Neural crest cell (in vitro differentiated cells): Measurements from ENCODE around the gene PLPP7. TPM values are rescaled to one million over a fixed set of nuclear protein-coding genes. Genes with fewer than 3 reads are reported as not detected.
A peak's percentile ranks its signal among the peaks of the same experiment; 100 is the strongest.

Experiments
- DNase-seq: peaks from one replicate; pipeline ENCODE4 v3.0.0; 2021; ENCODE audit warnings: low read depth, mixed read lengths, low spot score
- H3K27ac Mint-ChIP-seq: one replicate; pipeline ENCODE4 v1.8.0; 2021; ENCODE audit warnings: mild to moderate bottlenecking, mixed read lengths; ENCODE audit not compliant: unreplicated experiment
- H3K27me3 Mint-ChIP-seq: 2 replicates; pipeline ENCODE4 v1.8.0; 2021; ENCODE audit warnings: low read depth, mild to moderate bottlenecking, mixed read lengths
- H3K36me3 Mint-ChIP-seq: 2 replicates; pipeline ENCODE4 v1.8.0; 2021; ENCODE audit warnings: low read depth, mild to moderate bottlenecking, mixed read lengths
- H3K4me1 Mint-ChIP-seq: 2 replicates; pipeline ENCODE4 v1.8.0; 2021; ENCODE audit warnings: mixed read lengths
- H3K4me3 Mint-ChIP-seq: one replicate; pipeline ENCODE4 v1.8.0; 2021; ENCODE audit warnings: mild to moderate bottlenecking, mixed read lengths
- H3K9me3 Mint-ChIP-seq: 2 replicates; pipeline ENCODE4 v1.8.0; 2021; ENCODE audit warnings: mixed read lengths
- total RNA-seq: library from RNA; stranded (reverse); gene quantifications from 2 replicates; pipeline ENCODE4 v1.2.1, GENCODE V29; 2021
- TF ChIP-seq, protein P1 (sequence below): fragments of 200-600 bp; sonication (generic); conservative IDR thresholded peaks from 2 replicates; pipeline ENCODE4 v1.5.0; 2021; ENCODE audit warnings: antibody characterized with exemption, mild to moderate bottlenecking

PLPP7 gene
- total RNA-seq, 1 donor from 2014 or later: 6.9 TPM

DNA sequence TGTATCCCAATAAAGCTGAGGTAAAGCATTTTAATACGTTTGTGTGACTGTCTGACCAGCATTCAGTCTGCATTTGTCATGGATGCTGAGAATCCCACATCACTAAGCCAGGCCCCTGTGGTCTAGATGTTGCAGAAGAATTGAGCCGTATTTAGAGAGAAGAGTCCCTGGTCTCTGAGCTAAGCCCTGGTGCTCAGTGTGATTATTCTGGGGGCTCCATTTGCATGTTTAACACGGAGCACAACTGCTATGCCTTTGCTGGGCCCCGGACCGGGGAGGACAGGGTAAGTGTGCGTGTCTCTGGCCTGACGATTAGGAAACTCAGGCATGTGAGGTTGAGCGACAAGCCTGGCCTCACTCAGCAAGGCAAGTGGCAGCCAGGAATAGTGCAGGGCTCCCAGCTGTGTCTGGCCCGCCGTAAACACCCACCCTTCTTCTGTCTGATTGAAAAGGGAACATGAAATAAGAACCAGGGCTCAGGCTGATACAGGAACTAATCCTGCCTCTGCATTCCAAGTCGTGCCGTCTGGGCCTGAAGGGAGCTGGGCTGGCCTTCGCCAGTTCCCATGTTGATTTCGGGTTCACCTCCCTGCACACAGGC is 35.5 kb upstream of the PLPP7 start:
- H3K27ac Mint-ChIP-seq: no peak overlapping the region
- no peaks in the 10 kb centered on the region for H3K36me3 Mint-ChIP-seq
- no peak overlapping the region for H3K4me3 Mint-ChIP-seq
- no peaks in the 10 kb centered on the region for H3K27me3 Mint-ChIP-seq
- TF ChIP-seq, protein P1, sequence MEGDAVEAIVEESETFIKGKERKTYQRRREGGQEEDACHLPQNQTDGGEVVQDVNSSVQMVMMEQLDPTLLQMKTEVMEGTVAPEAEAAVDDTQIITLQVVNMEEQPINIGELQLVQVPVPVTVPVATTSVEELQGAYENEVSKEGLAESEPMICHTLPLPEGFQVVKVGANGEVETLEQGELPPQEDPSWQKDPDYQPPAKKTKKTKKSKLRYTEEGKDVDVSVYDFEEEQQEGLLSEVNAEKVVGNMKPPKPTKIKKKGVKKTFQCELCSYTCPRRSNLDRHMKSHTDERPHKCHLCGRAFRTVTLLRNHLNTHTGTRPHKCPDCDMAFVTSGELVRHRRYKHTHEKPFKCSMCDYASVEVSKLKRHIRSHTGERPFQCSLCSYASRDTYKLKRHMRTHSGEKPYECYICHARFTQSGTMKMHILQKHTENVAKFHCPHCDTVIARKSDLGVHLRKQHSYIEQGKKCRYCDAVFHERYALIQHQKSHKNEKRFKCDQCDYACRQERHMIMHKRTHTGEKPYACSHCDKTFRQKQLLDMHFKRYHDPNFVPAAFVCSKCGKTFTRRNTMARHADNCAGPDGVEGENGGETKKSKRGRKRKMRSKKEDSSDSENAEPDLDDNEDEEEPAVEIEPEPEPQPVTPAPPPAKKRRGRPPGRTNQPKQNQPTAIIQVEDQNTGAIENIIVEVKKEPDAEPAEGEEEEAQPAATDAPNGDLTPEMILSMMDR: no peak
- H3K4me1 Mint-ChIP-seq: peaks cover 12% of the 10 kb centered on the region
- no peaks in the 10 kb centered on the region for H3K9me3 Mint-ChIP-seq
- DNase-seq: no peak

DNA sequence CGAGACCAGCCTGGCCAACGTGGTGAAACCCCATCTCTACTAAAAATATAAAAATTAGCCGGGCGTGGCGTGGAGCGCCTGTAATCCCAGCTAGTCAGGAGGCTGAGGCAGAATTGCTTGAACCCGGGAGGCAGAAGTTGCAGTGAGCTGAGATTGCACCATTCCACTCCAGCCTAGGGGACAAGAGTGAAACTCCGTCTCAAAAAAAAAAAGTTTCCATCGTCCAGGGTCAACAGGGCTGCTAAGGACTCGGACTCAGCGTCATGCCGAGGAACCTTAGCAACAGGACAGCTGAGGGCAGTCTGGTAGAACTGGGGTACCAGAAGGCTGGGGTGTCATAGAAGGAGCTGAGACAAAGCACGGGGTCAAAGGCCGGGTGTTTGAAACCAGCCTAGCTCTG is 34.9 kb upstream of the PLPP7 start:
- H3K9me3 Mint-ChIP-seq: no peaks in the 10 kb centered on the region
- peaks cover 12% of the 10 kb centered on the region for H3K4me1 Mint-ChIP-seq
- H3K27ac Mint-ChIP-seq: no peak overlapping the region

DNA sequence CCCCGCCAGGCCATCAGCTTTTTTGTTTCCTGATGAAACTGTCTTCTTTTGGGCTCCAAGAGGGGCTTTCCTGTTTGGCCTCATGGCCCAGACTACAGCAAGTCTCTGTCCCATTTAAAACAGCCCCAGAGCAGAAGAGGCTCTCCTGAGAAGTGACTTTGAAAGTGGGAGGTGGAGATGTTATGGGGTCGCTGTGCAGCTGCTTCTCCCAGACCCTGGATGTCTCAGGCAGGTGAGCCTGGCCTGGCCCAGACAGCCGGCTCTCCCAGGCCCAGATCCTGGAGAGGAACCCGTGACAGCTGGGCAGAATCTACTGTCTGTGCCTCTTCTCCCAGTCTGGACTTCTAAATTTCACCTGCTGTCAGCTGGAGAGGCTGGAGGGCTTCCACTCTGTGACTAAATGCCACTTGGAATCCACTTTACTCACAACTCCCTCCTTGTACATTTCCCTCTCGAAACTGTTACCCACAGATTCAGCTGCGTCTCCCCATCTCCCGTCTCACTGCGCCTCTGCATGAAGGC is 33.8 kb upstream of the PLPP7 start:
- peaks cover 12% of the 10 kb centered on the region for H3K4me1 Mint-ChIP-seq
- peak overlapping the region; percentile 35 for H3K27ac Mint-ChIP-seq
- H3K4me3 Mint-ChIP-seq: no peak overlapping the region
- no peaks in the 10 kb centered on the region for H3K36me3 Mint-ChIP-seq
- TF ChIP-seq, protein P1: no peak
- no peaks in the 10 kb centered on the region for H3K9me3 Mint-ChIP-seq
- no peaks in the 10 kb centered on the region for H3K27me3 Mint-ChIP-seq
- no peak for DNase-seq

More for the DNA sequence above, 34.9 kb upstream of the PLPP7 start:
- no peak for DNase-seq
- Mint-ChIP-seq H3K4me3 (no peak overlapping the region), H3K27me3 (no peaks in the 10 kb centered on the region), H3K36me3 (no peaks in the 10 kb centered on the region)
- TF ChIP-seq, protein P1: no peak

DNA sequence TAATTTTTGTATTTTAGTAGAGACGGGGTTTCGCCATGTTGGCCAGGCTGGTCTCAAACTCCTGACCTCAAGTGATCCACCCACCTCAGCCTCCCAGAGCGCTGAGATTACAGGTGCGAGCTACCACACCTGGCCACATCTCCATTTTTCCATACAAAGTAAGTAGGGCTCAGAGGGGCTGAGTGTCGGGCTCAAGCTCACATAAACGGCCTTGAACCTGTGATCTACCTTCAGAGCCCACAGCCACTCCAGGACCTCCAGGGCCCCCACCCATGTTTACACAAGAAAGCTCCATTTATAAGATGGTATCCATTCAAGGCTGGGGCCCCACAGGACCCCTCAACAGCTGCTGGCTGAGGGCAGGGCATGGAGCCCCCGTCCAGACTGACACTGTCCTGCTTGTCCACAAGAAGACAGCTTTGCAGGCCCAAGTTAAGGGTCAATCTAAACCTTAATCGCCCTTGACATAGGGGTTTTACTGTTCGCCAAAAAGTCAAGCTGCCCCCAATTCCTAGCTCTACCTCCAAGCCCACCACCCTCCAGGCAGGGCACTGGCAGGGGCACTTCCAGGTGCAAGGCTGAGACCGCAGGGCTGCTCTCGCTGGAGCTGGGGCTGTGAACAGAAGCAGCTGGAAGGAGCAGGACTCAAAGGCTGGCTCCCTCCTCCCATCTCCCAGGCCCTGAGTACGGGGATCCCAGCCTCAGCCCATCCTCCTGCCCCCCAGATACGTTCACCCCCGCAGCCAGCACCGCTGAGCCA is 32.1 kb upstream of the PLPP7 start:
- no peaks in the 10 kb centered on the region for H3K36me3 Mint-ChIP-seq
- H3K4me3 Mint-ChIP-seq: no peak overlapping the region
- H3K4me1 Mint-ChIP-seq: peaks cover 12% of the 10 kb centered on the region
- no peak overlapping the region for H3K27ac Mint-ChIP-seq
- TF ChIP-seq, protein P1: no peak
- no peaks in the 10 kb centered on the region for H3K9me3 Mint-ChIP-seq
- no peak for DNase-seq
- no peaks in the 10 kb centered on the region for H3K27me3 Mint-ChIP-seq

DNA sequence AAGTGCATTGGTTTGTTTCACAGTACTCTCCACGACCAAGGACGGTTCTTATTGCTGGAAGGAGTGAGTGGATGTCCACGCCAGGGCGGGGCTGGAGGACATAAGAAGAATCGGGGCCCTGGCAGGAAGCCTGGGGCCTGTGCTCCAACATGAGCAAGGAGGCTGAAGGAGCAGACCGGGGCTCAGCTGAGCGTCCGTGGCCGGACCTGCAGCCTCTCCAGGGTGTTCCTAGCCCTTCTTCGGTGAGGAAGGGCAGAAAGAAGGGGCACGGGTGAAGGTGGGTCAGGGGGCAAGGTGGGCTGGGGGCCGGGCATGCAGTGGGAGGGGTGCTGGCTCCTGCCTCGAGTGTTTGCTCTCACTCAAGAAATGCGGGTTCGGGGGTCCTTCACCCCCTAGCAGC is 31.3 kb upstream of the PLPP7 start:
- DNase-seq: no peak

More for the DNA sequence above, 31.3 kb upstream of the PLPP7 start:
- TF ChIP-seq, protein P1: no peak
- H3K27me3 Mint-ChIP-seq: no peaks in the 10 kb centered on the region
- no peaks in the 10 kb centered on the region for H3K9me3 Mint-ChIP-seq
- no peak overlapping the region for H3K27ac Mint-ChIP-seq
- H3K4me1 Mint-ChIP-seq: peaks cover 16% of the 10 kb centered on the region
- H3K36me3 Mint-ChIP-seq: no peaks in the 10 kb centered on the region
- H3K4me3 Mint-ChIP-seq: no peak overlapping the region
